ENCODE data around the gene SIN3A. TPM values are rescaled to one million over a fixed set of nuclear protein-coding genes. Genes with fewer than 3 reads are reported as not detected.

Gene SIN3A
- total RNA-seq, 2 donors from 2014 or later, result 16.0 to 25.5 TPM

DNA sequence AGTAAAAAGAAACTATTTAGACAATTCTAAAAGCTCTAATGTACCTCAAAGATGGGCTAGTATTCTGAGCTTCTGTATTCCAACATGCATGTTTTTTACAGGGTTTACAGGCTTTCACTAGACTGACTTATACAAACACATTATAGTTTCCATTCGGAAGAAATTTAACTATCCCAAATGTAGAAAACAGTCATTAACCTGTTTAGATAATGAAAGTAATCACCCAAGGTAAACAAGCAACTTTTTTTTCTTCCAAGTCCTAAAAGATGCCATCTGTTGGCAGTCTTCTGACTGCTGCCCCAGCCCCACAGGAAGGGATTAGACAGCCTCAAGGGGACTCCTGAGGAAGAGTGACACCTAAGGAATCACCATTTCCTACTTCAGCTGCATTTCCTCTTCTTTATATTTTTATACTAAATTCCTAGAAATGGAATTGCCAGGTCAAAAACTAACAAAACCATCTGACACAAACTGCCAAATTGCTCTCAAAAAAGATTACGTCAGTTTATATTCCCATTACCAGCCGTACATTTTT is 25.5 kb downstream of the SIN3A start:
- peaks cover 46% of the 10 kb centered on the region for H3K36me3 ChIP-seq
- no peak overlapping the region for H3K27ac ChIP-seq
- no peaks in the 10 kb centered on the region for H3K27me3 ChIP-seq
- no peak for DNase-seq (ENCODE audit: low spot score)
- H3K9me3 ChIP-seq, result no peaks in the 10 kb centered on the region
- no peak overlapping the region for H3K4me3 ChIP-seq
- TF ChIP-seq CTCF (IDR thresholded peaks at IDR 0.05), result no peak
- H3K4me1 ChIP-seq, result peaks cover 0 to 2% of the 10 kb centered on the region in 2 donors

GRCh38 chr15:75422554-75422953 is 28.9 kb downstream of the SIN3A start:
- no peak for DNase-seq (ENCODE audit: low spot score)
- no peaks in the 10 kb centered on the region for H3K27me3 ChIP-seq
- H3K36me3 ChIP-seq, result peaks cover 40% of the 10 kb centered on the region
- no peak overlapping the region for H3K4me3 ChIP-seq
- no peaks in the 10 kb centered on the region for H3K9me3 ChIP-seq
- no peak for TF ChIP-seq CTCF (IDR thresholded peaks at IDR 0.05)
- no peaks in the 10 kb centered on the region for H3K4me1 ChIP-seq
- no peak overlapping the region for H3K27ac ChIP-seq

GRCh38 chr15:75420698-75421097 is 30.8 kb downstream of the SIN3A start:
- no peak for TF ChIP-seq CTCF (IDR thresholded peaks at IDR 0.05)
- Histone ChIP-seq H3K27ac (no peak overlapping the region), H3K9me3 (no peaks in the 10 kb centered on the region), H3K27me3 (no peaks in the 10 kb centered on the region), H3K36me3 (peaks cover 30% of the 10 kb centered on the region), H3K4me1 (no peaks in the 10 kb centered on the region), H3K4me3 (no peak overlapping the region)
- DNase-seq (ENCODE audit: low spot score), result no peak

DNA sequence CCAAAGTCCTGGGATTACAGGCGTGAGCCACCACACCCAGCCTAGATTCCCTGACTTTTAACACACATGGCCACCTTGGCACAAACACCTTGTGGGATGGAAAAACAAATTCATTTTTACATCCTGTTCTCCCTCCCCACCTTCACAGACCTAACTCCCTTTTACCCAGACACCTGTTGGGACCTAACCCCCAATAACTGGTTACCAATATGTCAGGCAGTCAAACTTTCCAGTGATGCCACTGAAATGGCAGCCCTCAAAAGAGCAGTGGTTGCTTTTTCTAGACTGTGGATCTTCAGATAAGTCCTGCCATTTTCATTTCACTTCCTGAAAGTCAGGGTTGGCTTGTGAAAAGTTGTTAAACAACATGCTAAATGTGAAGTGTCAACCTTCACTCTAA is 34.9 kb downstream of the SIN3A start:
- Histone ChIP-seq H3K27me3 (no peaks in the 10 kb centered on the region), H3K4me3 (no peak overlapping the region), H3K9me3 (no peaks in the 10 kb centered on the region), H3K4me1 (no peaks in the 10 kb centered on the region), H3K36me3 (peaks cover 34% of the 10 kb centered on the region), H3K27ac (no peak overlapping the region)
- no peak for DNase-seq (ENCODE audit: low spot score)
- no peak for TF ChIP-seq CTCF (IDR thresholded peaks at IDR 0.05)

- no peak for TF ChIP-seq CTCF (IDR thresholded peaks at IDR 0.05)
- Histone ChIP-seq H3K27ac (no peak overlapping the region), H3K36me3 (peaks cover 75% of the 10 kb centered on the region), H3K9me3 (no peaks in the 10 kb centered on the region), H3K27me3 (no peaks in the 10 kb centered on the region), H3K4me1 (no peaks in the 10 kb centered on the region), H3K4me3 (no peak overlapping the region)
- DNase-seq (ENCODE audit: low spot score), result no peak
These were observed 41.3 kb downstream of the SIN3A start for GRCh38 chr15:75410196-75410595.

DNA sequence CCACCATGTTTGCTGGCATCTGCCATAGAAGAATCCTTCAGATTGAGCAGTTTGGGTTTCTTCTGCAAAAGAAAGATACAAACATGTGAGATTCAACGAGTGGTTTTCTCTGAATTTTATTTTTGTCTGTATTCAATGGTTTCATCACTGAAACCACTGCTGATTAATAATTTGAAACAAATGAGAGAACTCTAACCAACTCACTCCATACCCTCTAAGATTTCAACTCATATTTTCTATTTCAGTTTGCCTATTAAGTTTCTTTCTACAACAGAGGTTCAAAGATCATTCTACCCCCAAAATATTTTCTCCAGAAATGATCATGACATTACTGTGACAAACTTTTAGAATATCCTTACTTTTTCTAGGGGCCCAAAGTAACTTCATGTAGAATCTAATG is 44.4 kb downstream of the SIN3A start:
- DNase-seq (ENCODE audit: low spot score), result no peak
- no peak for TF ChIP-seq CTCF (IDR thresholded peaks at IDR 0.05)
- no peak overlapping the region for H3K27ac ChIP-seq
- no peaks in the 10 kb centered on the region for H3K9me3 ChIP-seq
- peaks cover 90% of the 10 kb centered on the region for H3K36me3 ChIP-seq
- no peaks in the 10 kb centered on the region for H3K27me3 ChIP-seq
- H3K4me3 ChIP-seq, result no peak overlapping the region
- H3K4me1 ChIP-seq, result no peaks in the 10 kb centered on the region

Measured in right atrium auricular region (tissue), 2 donors.